Esophagus (tissue), 2 donors: Measurements from ENCODE around the gene ADRA1B. TPM values are rescaled to one million over a fixed set of nuclear protein-coding genes. Genes with fewer than 3 reads are reported as not detected.

Experiments
- H3K27ac ChIP-seq, 2 donors: one replicate each; pipeline ENCODE4 v1.5.1; 2013; ENCODE audit warnings: low read depth in 2 of 2, mild to moderate bottlenecking in 2 of 2, inconsistent platforms in 1 of 2, low read length in 1 of 2, moderate library complexity in 1 of 2
- H3K27me3 ChIP-seq, 2 donors: one replicate each; pipeline ENCODE4 v1.6.1; 2013; ENCODE audit warnings: low read length in 2 of 2, control low read depth in 1 of 2, mild to moderate bottlenecking in 1 of 2; ENCODE audit not compliant: insufficient read depth in 2 of 2, control insufficient read depth in 1 of 2
- H3K36me3 ChIP-seq, 2 donors: one replicate each; pipeline ENCODE4 v1.6.1; 2013; ENCODE audit warnings: low read length in 1 of 2; ENCODE audit not compliant: control insufficient read depth in 2 of 2, insufficient read depth in 2 of 2
- H3K4me1 ChIP-seq, 2 donors: one replicate each; pipeline ENCODE4 v1.6.1; 2013; ENCODE audit warnings: low read length in 1 of 2; ENCODE audit not compliant: control insufficient read depth in 2 of 2, insufficient read depth in 2 of 2
- H3K4me3 ChIP-seq, 2 donors: one replicate each; pipeline ENCODE4 v1.5.1; 2013; ENCODE audit warnings: low read length in 2 of 2, mild to moderate bottlenecking in 2 of 2, low read depth in 1 of 2, moderate library complexity in 1 of 2
- H3K9me3 ChIP-seq, 2 donors: one replicate each; pipeline ENCODE4 v1.6.1; 2013; ENCODE audit warnings: mild to moderate bottlenecking in 2 of 2, low read depth in 1 of 2, low read length in 1 of 2, moderate library complexity in 1 of 2; ENCODE audit not compliant: control insufficient read depth in 2 of 2, insufficient read depth in 1 of 2
- WGBS, 2 donors: extraction: QIAGEN DNeasy Blood & Tissue Kit; methylation state at CpG; one replicate each; pipeline ENCODE4 v1.1.7; 2013; 5-methylcytosine and 5-hydroxymethylcytosine counted together
- polyA plus RNA-seq, 2 donors: library from polyadenylated mRNA; stranded (reverse); fragments of 200-250 nt; gene quantifications; one replicate each; pipeline ENCODE4 v1.2.3, GENCODE V29; 2013
- donor health status: healthy with polysubstance abuse.
- donor health status: Bipolar disorder and iron deficiency.

The ADRA1B gene
- polyA plus RNA-seq, 2 donors: 0.04 to 0.08 TPM

DNA sequence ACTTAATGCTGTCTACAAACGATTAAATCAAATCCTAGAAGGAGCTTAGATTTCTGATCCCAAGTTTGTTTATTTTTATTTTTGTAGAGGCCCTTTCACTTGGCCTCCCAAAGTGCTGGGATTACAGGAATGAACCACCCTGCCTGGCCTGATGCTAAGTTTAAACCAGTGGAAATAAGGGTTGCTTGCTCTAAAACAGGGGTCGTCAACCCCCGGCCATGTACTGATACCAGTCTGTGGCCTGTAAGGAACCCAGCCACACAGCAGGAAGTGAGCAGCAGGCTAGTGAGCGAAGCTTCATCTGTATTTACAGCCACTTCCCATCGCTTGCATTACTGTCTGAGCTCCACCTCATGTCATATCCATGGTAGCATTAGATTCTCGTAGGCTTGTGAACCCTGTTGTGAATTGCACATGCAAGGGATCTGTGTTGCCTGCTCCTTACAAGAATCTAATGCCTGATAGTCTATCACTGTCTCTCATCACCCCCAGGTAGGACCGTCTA, 104.0 kb downstream of the ADRA1B start:
- H3K4me1 ChIP-seq: peaks cover 0 to 3% of the 10 kb centered on the region in 2 donors
- peaks cover 0 to 3% of the 10 kb centered on the region in 2 donors for H3K36me3 ChIP-seq
- no peak overlapping the region for H3K27ac ChIP-seq
- WGBS, 2 donors: 72 to 77% methylated on average over 7 of the region's 7 CpGs
- no peak overlapping the region for H3K4me3 ChIP-seq
- H3K27me3 ChIP-seq: no peaks in the 10 kb centered on the region
- H3K9me3 ChIP-seq: no peaks in the 10 kb centered on the region

DNA sequence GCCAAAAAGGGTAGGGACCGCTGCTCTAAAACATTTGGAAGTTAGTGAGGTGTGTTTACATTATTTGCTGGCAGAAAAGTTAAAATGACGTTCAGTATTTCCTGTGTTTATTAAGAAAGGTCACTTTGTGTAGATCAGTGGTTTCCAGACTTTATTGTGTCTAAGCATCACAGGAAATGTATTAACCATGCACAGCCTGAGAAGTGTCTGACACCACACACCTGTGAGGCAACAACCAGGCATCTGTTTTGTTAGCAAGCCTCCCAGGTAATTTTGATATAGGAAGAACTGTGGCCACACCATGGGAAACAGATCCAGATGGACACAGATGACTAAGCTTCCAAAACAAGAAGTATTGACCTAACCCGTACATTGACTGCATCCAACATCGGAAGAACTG, 104.7 kb downstream of the ADRA1B start:
- Histone ChIP-seq H3K4me3 (no peak overlapping the region), H3K27ac (no peak overlapping the region), H3K36me3 (peaks cover 0 to 3% of the 10 kb centered on the region in 2 donors), H3K27me3 (no peaks in the 10 kb centered on the region), H3K9me3 (no peaks in the 10 kb centered on the region), H3K4me1 (peaks cover 0 to 3% of the 10 kb centered on the region in 2 donors)
- WGBS, 2 donors: 49% methylated on average over 4 of the region's 4 CpGs

DNA sequence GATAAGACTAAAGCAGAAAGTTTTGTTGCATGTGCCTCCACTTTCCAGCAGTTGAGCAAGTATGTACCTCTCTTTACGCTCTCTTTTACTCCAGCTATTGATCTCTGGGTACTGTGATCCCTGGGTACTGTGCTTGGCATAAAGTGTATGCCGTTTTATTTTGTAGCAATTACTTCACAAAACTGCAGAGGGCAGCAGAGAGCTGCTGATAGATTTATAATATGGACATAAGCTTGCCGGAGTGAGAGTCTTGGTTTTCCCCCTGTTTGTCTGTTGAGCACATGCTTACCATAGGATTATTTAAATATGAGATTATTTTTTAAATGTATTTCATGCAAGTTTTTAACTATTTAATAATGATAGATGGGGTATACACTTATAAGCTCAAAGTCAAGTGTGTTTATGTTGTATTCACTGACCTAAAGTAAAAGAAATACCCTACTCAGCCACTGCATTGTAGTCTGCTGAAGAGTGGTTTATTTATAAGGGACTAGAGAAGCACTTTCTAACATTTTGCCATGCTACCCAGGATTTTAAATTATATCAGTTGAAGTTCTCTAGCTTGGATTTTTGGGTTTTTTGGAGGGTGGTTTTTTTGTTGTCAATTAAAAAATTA, 105.7 kb downstream of the ADRA1B start:
- H3K27ac ChIP-seq: no peak overlapping the region
- H3K4me1 ChIP-seq: peaks cover 0 to 3% of the 10 kb centered on the region in 2 donors
- H3K36me3 ChIP-seq: peaks cover 0 to 3% of the 10 kb centered on the region in 2 donors

More for the DNA sequence above, 105.7 kb downstream of the ADRA1B start:
- no peaks in the 10 kb centered on the region for H3K9me3 ChIP-seq
- 10 to 11% methylated on average over 3 of the region's 3 CpGs for WGBS, 2 donors
- no peak overlapping the region for H3K4me3 ChIP-seq
- H3K27me3 ChIP-seq: no peaks in the 10 kb centered on the region

Other genes with a start within 250 kb of the ADRA1B start
- 10 to 100 TPM; 16.7 to 32.9 TPM for gene TTC1, start 92.7 kb downstream of the ADRA1B start, polyA plus RNA-seq
- 1 to 10 TPM; 4.8 to 5.4 TPM for gene PWWP2A, start 203.0 kb downstream of the ADRA1B start, polyA plus RNA-seq